Measurements from ENCODE around the gene PRAMEF17.

GRCh38 chr1:13435458-13435857 is 46.0 kb downstream of the PRAMEF17 start:
- TF ChIP-seq SUZ12 (IDR thresholded peaks at IDR 0.05) (no peak), FOXK2 (IDR thresholded peaks at IDR 0.05) (no peak)

All from HEK293T (cell line).